CD4-positive, alpha-beta T cell (primary cell): Measurements from ENCODE around the gene GAPDH. TPM values are rescaled to one million over a fixed set of nuclear protein-coding genes. Genes with fewer than 3 reads are reported as not detected.

Experiments
- ATAC-seq: fragments of 200-7000 bp; cut with Tn5 transposase; one replicate; pipeline ENCODE4 v1.10.0; 2022; ENCODE audit warnings: mild to moderate bottlenecking; ENCODE audit not compliant: poor library complexity
- CTCF ChIA-PET: fragments of 350-600 bp; sonication (Branson Sonifier 250); formaldehyde crosslinking; loops from one replicate; lab custom pipeline; 2021; ENCODE audit warnings: antibody characterized with exemption, inconsistent platforms; lab: Charles Lee
- POLR2A ChIA-PET: fragments of 350-600 bp; sonication (Branson Sonifier 250); formaldehyde crosslinking; loops from one replicate; lab custom pipeline; 2021; ENCODE audit warnings: antibody characterized with exemption, inconsistent platforms; lab: Charles Lee
- DNase-seq, 14 experiments: peaks; one replicate each; pipeline ENCODE4 v3.0.0-alpha.2; 2013 to 2020; ENCODE audit warnings: mixed read lengths in 2 of 14
- H3K27ac ChIP-seq, 2 donors: one replicate each; pipeline versions ENCODE4 v1.5.1 to v1.7.0; 2013; ENCODE audit warnings: low read length in 2 of 2, low read depth in 1 of 2, mild to moderate bottlenecking in 1 of 2
- H3K27me3 ChIP-seq, 2 experiments: 1 replicate in 1 of 2; 2 replicates in 1 of 2; pipeline versions ENCODE4 v1.6.1 to v1.7.0; 2013; ENCODE audit warnings: low read length in 2 of 2, control low read depth in 1 of 2, mild to moderate bottlenecking in 1 of 2, moderate library complexity in 1 of 2; ENCODE audit not compliant: insufficient read depth in 2 of 2, control insufficient read depth in 1 of 2
- H3K36me3 ChIP-seq: one replicate; pipeline ENCODE4 v1.6.1; 2013; ENCODE audit warnings: low read length, control low read depth; ENCODE audit not compliant: insufficient read depth
- H3K4me1 ChIP-seq: one replicate; pipeline ENCODE4 v1.6.1; 2013; ENCODE audit warnings: low read length, control low read depth; ENCODE audit not compliant: insufficient read depth
- H3K4me3 ChIP-seq: one replicate; pipeline ENCODE4 v1.5.1; 2013; ENCODE audit warnings: mild to moderate bottlenecking, low read length, moderate library complexity
- H3K9me3 ChIP-seq, 2 experiments: 1 replicate in 1 of 2; 2 replicates in 1 of 2; pipeline versions ENCODE4 v1.6.1 to v1.7.0; 2013; ENCODE audit warnings: low read length in 2 of 2, mild to moderate bottlenecking in 2 of 2, control low read depth in 1 of 2, moderate library complexity in 1 of 2; ENCODE audit not compliant: control insufficient read depth in 1 of 2, insufficient read depth in 1 of 2
- H3K27ac Mint-ChIP-seq: one replicate; pipeline ENCODE4 v1.8.0; 2020; ENCODE audit warnings: mixed read lengths
- H3K27me3 Mint-ChIP-seq: one replicate; pipeline ENCODE4 v1.8.0; 2021; ENCODE audit warnings: mixed read lengths
- H3K36me3 Mint-ChIP-seq: one replicate; pipeline ENCODE4 v1.8.0; 2021; ENCODE audit warnings: low read depth, mixed read lengths
- H3K4me1 Mint-ChIP-seq: one replicate; pipeline ENCODE4 v1.8.0; 2021; ENCODE audit warnings: low read depth, mixed read lengths
- H3K4me3 Mint-ChIP-seq: one replicate; pipeline ENCODE4 v1.8.0; 2020; ENCODE audit warnings: mild to moderate bottlenecking, mixed read lengths
- H3K9me3 Mint-ChIP-seq: one replicate; pipeline ENCODE4 v1.8.0; 2020; ENCODE audit warnings: mixed read lengths
- CTCF ChIP-seq: fragments of 200-600 bp; IDR thresholded peaks from one replicate; pipeline ENCODE4 v1.8.0; 2022; ENCODE audit warnings: antibody characterized with exemption, mild to moderate bottlenecking
- intact Hi-C, 2 experiments: fragments of 100-400 bp; cut with DNase I in 1 of 2; cut with micrococcal nuclease in 1 of 2; formaldehyde crosslinking; loops; one replicate each; pipeline versions ENCODE4 v1.15.1 to v1.9.0; 2023 to 2025; cut with DNase I, micrococcal nuclease
- total RNA-seq, 174 experiments: library from RNA in 2 of 174; stranded (reverse) in 2 of 174; gene quantifications; one replicate each; pipeline ENCODE4 v1.2.3 and lab custom pipeline; 2021 to 2026

GAPDH gene
- total RNA-seq, 2 experiments from 2014 or later: 498 to 508 TPM

DNA sequence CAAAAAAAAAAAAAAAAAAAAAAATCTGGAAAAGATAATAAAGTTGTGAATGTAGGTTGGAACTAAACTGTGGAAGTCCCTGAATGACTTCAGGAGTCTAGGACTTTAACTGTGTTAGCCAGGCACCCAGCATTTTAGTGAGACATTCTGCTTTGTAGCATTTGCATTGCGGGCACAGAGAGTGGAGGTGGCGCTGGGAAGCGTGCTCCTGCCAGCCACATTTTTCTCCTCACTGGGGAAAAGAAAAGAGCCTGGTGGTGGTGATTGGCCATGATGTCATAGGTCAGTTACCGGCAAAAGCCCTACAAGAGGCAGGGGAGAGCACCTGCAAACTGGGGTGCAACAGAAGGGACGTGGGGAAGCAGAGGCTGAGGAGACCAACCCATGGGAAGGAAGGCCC lies 9.7 kb upstream of the GAPDH start:
- H3K27me3 Mint-ChIP-seq: no peaks in the 10 kb centered on the region
- no peaks in the 10 kb centered on the region for H3K4me1 Mint-ChIP-seq
- H3K4me1 ChIP-seq: no peaks in the 10 kb centered on the region
- no peak overlapping the region for H3K27ac Mint-ChIP-seq
- intact Hi-C loops: no loop called here
- TF ChIP-seq CTCF: no peak
- H3K4me3 ChIP-seq: no peak overlapping the region
- no peak for ATAC-seq
- H3K4me3 Mint-ChIP-seq: no peak overlapping the region
- no peaks in the 10 kb centered on the region for H3K9me3 Mint-ChIP-seq
- no peak overlapping the region for H3K27ac ChIP-seq
- no peak for DNase-seq
- ChIA-PET CTCF (interaction anchor here (0.7 kb wide), 1 partner anchor 360 kb away, joined by 4 read pairs; no protein-coding TSS in a partner anchor), POLR2A (no interaction called here)
- H3K36me3 ChIP-seq: peaks cover 94% of the 10 kb centered on the region
- H3K9me3 ChIP-seq: no peaks in the 10 kb centered on the region
- H3K36me3 Mint-ChIP-seq: peaks cover 94% of the 10 kb centered on the region
- H3K27me3 ChIP-seq: no peaks in the 10 kb centered on the region

GRCh38 chr12:6526201-6526600 lies 8.1 kb upstream of the GAPDH start:
- DNase-seq (no peak), ATAC-seq (no peak)
- no peaks in the 10 kb centered on the region for H3K27me3 ChIP-seq
- peaks cover 98% of the 10 kb centered on the region for H3K36me3 ChIP-seq
- H3K27me3 Mint-ChIP-seq: no peaks in the 10 kb centered on the region
- H3K9me3 Mint-ChIP-seq: no peaks in the 10 kb centered on the region
- no peak for TF ChIP-seq CTCF
- ChIA-PET CTCF (no interaction called here), POLR2A (no interaction called here)
- H3K9me3 ChIP-seq: no peaks in the 10 kb centered on the region
- no peaks in the 10 kb centered on the region for H3K4me1 ChIP-seq
- H3K4me1 Mint-ChIP-seq: no peaks in the 10 kb centered on the region
- intact Hi-C loops: no loop called here
- H3K27ac ChIP-seq: no peak overlapping the region
- H3K27ac Mint-ChIP-seq: no peak overlapping the region
- H3K4me3 ChIP-seq: no peak overlapping the region
- no peak overlapping the region for H3K4me3 Mint-ChIP-seq
- peaks cover 96% of the 10 kb centered on the region for H3K36me3 Mint-ChIP-seq

- Mint-ChIP-seq H3K27ac (no peak overlapping the region), H3K9me3 (no peaks in the 10 kb centered on the region), H3K27me3 (no peaks in the 10 kb centered on the region), H3K4me3 (no peak overlapping the region), H3K4me1 (peaks cover 2% of the 10 kb centered on the region), H3K36me3 (peaks cover 95% of the 10 kb centered on the region)
- DNase-seq: no peak
- Histone ChIP-seq H3K9me3 (no peaks in the 10 kb centered on the region), H3K27me3 (no peaks in the 10 kb centered on the region), H3K27ac (no peak overlapping the region), H3K4me3 (no peak overlapping the region), H3K36me3 (peaks cover 93% of the 10 kb centered on the region), H3K4me1 (peaks cover 2% of the 10 kb centered on the region)
- CTCF ChIA-PET: no interaction called here
- no peak for ATAC-seq
- POLR2A ChIA-PET: no interaction called here
- intact Hi-C loops: no loop called here
- TF ChIP-seq CTCF: no peak
Observed at GRCh38 chr12:6526766-6527525, 7.4 kb upstream of the GAPDH start.
